Osteoblast (primary cell): ENCODE results near the gene PDIA6. TPM values are rescaled to one million over a fixed set of nuclear protein-coding genes. Genes with fewer than 3 reads are reported as not detected.
"Not testable (repeated sequence)": the region's sequence is repeated elsewhere in the genome, so short reads cannot be mapped to it uniquely, and the experiment has no call there.

Experiments used
- DNase-seq: peaks from one replicate; pipeline ENCODE4 v3.0.0; 2011; ENCODE audit warnings: low spot score, mixed read lengths; ENCODE audit not compliant: insufficient read length; ENCODE audit errors: missing footprints
- H2AFZ ChIP-seq: 2 replicates; pipeline ENCODE4 v1.6.0; 2011; ENCODE audit warnings: mild to moderate bottlenecking, low read length
- H3K27ac ChIP-seq: 2 replicates; pipeline ENCODE4 v1.5.1; 2011; ENCODE audit warnings: mild to moderate bottlenecking, low read depth, low read length, moderate library complexity
- H3K27me3 ChIP-seq: 2 replicates; pipeline ENCODE4 v1.6.0; 2012; ENCODE audit warnings: mild to moderate bottlenecking, control low read depth, inconsistent platforms, low read length, moderate library complexity; ENCODE audit not compliant: insufficient read depth
- H3K36me3 ChIP-seq: 2 replicates; pipeline ENCODE4 v1.5.1; 2011; ENCODE audit warnings: mild to moderate bottlenecking, low read length, control low read depth, moderate library complexity; ENCODE audit not compliant: insufficient read depth
- H3K4me1 ChIP-seq: 2 replicates; pipeline ENCODE4 v1.5.1; 2011; ENCODE audit warnings: mild to moderate bottlenecking, low read length, control low read depth, moderate library complexity; ENCODE audit not compliant: insufficient read depth
- H3K4me2 ChIP-seq: 2 replicates; pipeline ENCODE4 v1.6.0; 2011; ENCODE audit warnings: mild to moderate bottlenecking, low read length; ENCODE audit not compliant: insufficient read depth
- H3K4me3 ChIP-seq: fragments of 200-600 bp; sonication (generic); 3 replicates; pipeline ENCODE4 v1.5.1; 2012; ENCODE audit warnings: mild to moderate bottlenecking, low read length, inconsistent platforms; ENCODE audit not compliant: insufficient read depth
- H3K79me2 ChIP-seq: 2 replicates; pipeline ENCODE4 v1.6.0; 2012; ENCODE audit warnings: mild to moderate bottlenecking, low read length, control low read depth, inconsistent platforms; ENCODE audit not compliant: insufficient read depth
- H3K9me3 ChIP-seq: 2 replicates; pipeline ENCODE4 v1.5.1; 2011; ENCODE audit warnings: low read depth, low read length, control low read depth
- H4K20me1 ChIP-seq: 2 replicates; pipeline ENCODE4 v1.6.0; 2012; ENCODE audit warnings: mild to moderate bottlenecking, low read length, control low read depth; ENCODE audit not compliant: insufficient read depth
- CTCF ChIP-seq: IDR thresholded peaks from 2 replicates; pipeline ENCODE4 v1.5.1; 2011; ENCODE audit warnings: mild to moderate bottlenecking, low read depth, low read length, moderate library complexity; ENCODE audit errors: extremely low read depth
- total RNA-seq: library from RNA; depleted of rRNA; stranded (reverse); fragments of >200 nt; gene quantifications from 2 replicates; pipeline ENCODE4 v1.2.3, GENCODE V29; 2012

The PDIA6 gene
- total RNA-seq, 1 donor: 245 TPM

GRCh38 chr2:10818984-10819383, 6.4 kb upstream of the PDIA6 start:
- no peaks in the 10 kb centered on the region for H3K9me3 ChIP-seq
- no peak for TF ChIP-seq CTCF
- H2AFZ ChIP-seq: no peak overlapping the region

GRCh38 chr2:10818305-10818704, 5.7 kb upstream of the PDIA6 start:
- not testable (repeated sequence) for H3K36me3 ChIP-seq, H3K4me2 ChIP-seq, H3K79me2 ChIP-seq, H3K9me3 ChIP-seq, H4K20me1 ChIP-seq, H3K4me1 ChIP-seq, H3K27ac ChIP-seq, H3K4me3 ChIP-seq, H2AFZ ChIP-seq, DNase-seq
- peaks cover 55% of the 10 kb centered on the region for H3K27me3 ChIP-seq

More at GRCh38 chr2:10818984-10819383, 6.4 kb upstream of the PDIA6 start:
- Histone ChIP-seq H3K4me3 (no peak overlapping the region), H3K27me3 (peaks cover 61% of the 10 kb centered on the region), H3K4me1 (no peaks in the 10 kb centered on the region), H3K36me3 (no peaks in the 10 kb centered on the region), H4K20me1 (no peaks in the 10 kb centered on the region), H3K4me2 (no peak overlapping the region), H3K79me2 (no peaks in the 10 kb centered on the region), H3K27ac (no peak overlapping the region)
- DNase-seq: no peak

GRCh38 chr2:10817413-10817812, 4.8 kb upstream of the PDIA6 start:
- Histone ChIP-seq H3K9me3 (no peaks in the 10 kb centered on the region), H3K36me3 (no peaks in the 10 kb centered on the region), H3K4me2 (no peak overlapping the region), H4K20me1 (no peaks in the 10 kb centered on the region), H3K27ac (no peak overlapping the region), H2AFZ (no peak overlapping the region), H3K27me3 (peaks cover 47% of the 10 kb centered on the region), H3K79me2 (peaks cover under 1% of the 10 kb centered on the region), H3K4me1 (peaks cover 2% of the 10 kb centered on the region), H3K4me3 (no peak overlapping the region)
- peak; percentile 30 for TF ChIP-seq CTCF
- DNase-seq: peak; percentile 68

GRCh38 chr2:10814571-10815331, 2.2 kb upstream of the PDIA6 start:
- no peak overlapping the region for H3K4me2 ChIP-seq

More at GRCh38 chr2:10814571-10815331, 2.2 kb upstream of the PDIA6 start:
- peaks cover 21% of the 10 kb centered on the region for H3K4me1 ChIP-seq
- H3K4me3 ChIP-seq: no peak overlapping the region
- TF ChIP-seq CTCF: peak; percentile 5
- peaks cover 27% of the 10 kb centered on the region for H3K79me2 ChIP-seq
- no peak overlapping the region for H3K27ac ChIP-seq
- DNase-seq: no peak
- H3K27me3 ChIP-seq: peaks cover 29% of the 10 kb centered on the region
- no peaks in the 10 kb centered on the region for H3K36me3 ChIP-seq
- peak overlapping the region; percentile 79 for H2AFZ ChIP-seq
- H3K9me3 ChIP-seq: no peaks in the 10 kb centered on the region
- peaks cover 18% of the 10 kb centered on the region for H4K20me1 ChIP-seq
